Fibroblast of lung (primary cell): ENCODE data around the gene TUBB3. TPM values are rescaled to one million over a fixed set of nuclear protein-coding genes. Genes with fewer than 3 reads are reported as not detected.

Source experiments
- DNase-seq, 2 donors: peaks; one replicate each; pipeline versions ENCODE4 v3.0.0 to v3.0.0-alpha.2; 2010; ENCODE audit warnings: low read depth in 2 of 2
- H2AFZ ChIP-seq: 2 replicates; pipeline ENCODE4 v1.5.1; 2012; ENCODE audit warnings: low read length, control low read depth, inconsistent platforms
- H3K27ac ChIP-seq: 2 replicates; pipeline ENCODE4 v1.5.1; 2011; ENCODE audit warnings: low read length, control low read depth; ENCODE audit not compliant: insufficient read depth
- H3K27me3 ChIP-seq: 2 replicates; pipeline ENCODE4 v1.5.1; 2011; ENCODE audit warnings: mild to moderate bottlenecking, low read length; ENCODE audit not compliant: control insufficient read depth, insufficient read depth
- H3K36me3 ChIP-seq: 2 replicates; pipeline ENCODE4 v1.5.1; 2011; ENCODE audit warnings: low read length; ENCODE audit not compliant: control insufficient read depth, insufficient read depth
- H3K4me1 ChIP-seq: 2 replicates; pipeline ENCODE4 v1.5.1; 2011; ENCODE audit warnings: low read length; ENCODE audit not compliant: control insufficient read depth, insufficient read depth; ENCODE audit errors: extremely low read depth
- H3K4me2 ChIP-seq: 2 replicates; pipeline ENCODE4 v1.5.1; 2011; ENCODE audit warnings: low read length, control low read depth; ENCODE audit not compliant: insufficient read depth; ENCODE audit errors: extremely low read depth
- H3K4me3 ChIP-seq, 4 experiments: fragments of 200-600 bp in 1 of 4; sonication (generic) in 1 of 4; replicated peaks in 1 of 4; 2 replicates each; pipeline ENCODE4 v1.5.1; 2011 to 2016; ENCODE audit warnings: low read length in 4 of 4, low read depth in 3 of 4, mild to moderate bottlenecking in 3 of 4, control low read depth in 2 of 4, inconsistent platforms in 1 of 4, mixed read lengths in 1 of 4; ENCODE audit not compliant: insufficient read depth in 1 of 4; ENCODE audit errors: control extremely low read depth in 1 of 4
- H3K79me2 ChIP-seq: 2 replicates; pipeline ENCODE4 v1.5.1; 2012; ENCODE audit warnings: mild to moderate bottlenecking, low read length, inconsistent platforms; ENCODE audit not compliant: control insufficient read depth, insufficient read depth
- H3K9ac ChIP-seq: 2 replicates; pipeline ENCODE4 v1.5.1; 2011; ENCODE audit warnings: mild to moderate bottlenecking, low read length, control low read depth; ENCODE audit not compliant: insufficient read depth
- H3K9me3 ChIP-seq: 2 replicates; pipeline ENCODE4 v1.5.1; 2012; ENCODE audit warnings: low read depth, low read length; ENCODE audit not compliant: control insufficient read depth, insufficient read depth
- H4K20me1 ChIP-seq: 2 replicates; pipeline ENCODE4 v1.5.1; 2011; ENCODE audit warnings: low read length; ENCODE audit not compliant: control insufficient read depth, insufficient read depth; ENCODE audit errors: extremely low read depth
- EZH2 ChIP-seq: IDR thresholded peaks from 2 replicates; pipeline ENCODE4 v1.5.1; 2012; ENCODE audit warnings: low read length, control low read depth, mild to moderate bottlenecking; ENCODE audit errors: missing control alignments
- polyA plus RNA-seq, 2 donors: library from polyadenylated mRNA; depleted of rRNA in 1 of 2; stranded (reverse) in 1 of 2; unstranded in 1 of 2; fragments of >200 nt; gene quantifications; 2 replicates each; pipeline ENCODE4 v1.2.1, GENCODE V29; 2011 to 2012; ENCODE audit warnings: missing spikeins in 1 of 2
- total RNA-seq: library from RNA; depleted of rRNA; stranded (reverse); fragments of >200 nt; gene quantifications from 2 replicates; pipeline ENCODE4 v1.2.1, GENCODE V29; 2014
- TF ChIP-seq, protein P1 (sequence below), 2 donors: IDR thresholded peaks in 1 of 2; conservative IDR thresholded peaks in 1 of 2; 1 replicate in 1 of 2; 2 replicates in 1 of 2; pipeline ENCODE4 v1.5.1; 2011 to 2012; ENCODE audit warnings: low read length in 2 of 2, control low read depth in 1 of 2, inconsistent platforms in 1 of 2, low read depth in 1 of 2, mild to moderate bottlenecking in 1 of 2

Gene TUBB3
- total and polyA plus RNA-seq, 2 donors (not counting 1 experiment from before 2014, with no cell fraction given), result 134 to 294 TPM

- Histone ChIP-seq H3K9ac (no peak overlapping the region), H3K27me3 (no peaks in the 10 kb centered on the region), H3K4me1 (peaks cover 3% of the 10 kb centered on the region), H3K79me2 (peaks cover 5% of the 10 kb centered on the region), H3K4me2 (no peak overlapping the region), H2AFZ (no peak overlapping the region), H3K36me3 (no peaks in the 10 kb centered on the region), H4K20me1 (no peaks in the 10 kb centered on the region), H3K27ac (no peak overlapping the region), H3K4me3 (no peak overlapping the region), H3K9me3 (no peaks in the 10 kb centered on the region)
- no peak for DNase-seq
- TF ChIP-seq, protein P1, sequence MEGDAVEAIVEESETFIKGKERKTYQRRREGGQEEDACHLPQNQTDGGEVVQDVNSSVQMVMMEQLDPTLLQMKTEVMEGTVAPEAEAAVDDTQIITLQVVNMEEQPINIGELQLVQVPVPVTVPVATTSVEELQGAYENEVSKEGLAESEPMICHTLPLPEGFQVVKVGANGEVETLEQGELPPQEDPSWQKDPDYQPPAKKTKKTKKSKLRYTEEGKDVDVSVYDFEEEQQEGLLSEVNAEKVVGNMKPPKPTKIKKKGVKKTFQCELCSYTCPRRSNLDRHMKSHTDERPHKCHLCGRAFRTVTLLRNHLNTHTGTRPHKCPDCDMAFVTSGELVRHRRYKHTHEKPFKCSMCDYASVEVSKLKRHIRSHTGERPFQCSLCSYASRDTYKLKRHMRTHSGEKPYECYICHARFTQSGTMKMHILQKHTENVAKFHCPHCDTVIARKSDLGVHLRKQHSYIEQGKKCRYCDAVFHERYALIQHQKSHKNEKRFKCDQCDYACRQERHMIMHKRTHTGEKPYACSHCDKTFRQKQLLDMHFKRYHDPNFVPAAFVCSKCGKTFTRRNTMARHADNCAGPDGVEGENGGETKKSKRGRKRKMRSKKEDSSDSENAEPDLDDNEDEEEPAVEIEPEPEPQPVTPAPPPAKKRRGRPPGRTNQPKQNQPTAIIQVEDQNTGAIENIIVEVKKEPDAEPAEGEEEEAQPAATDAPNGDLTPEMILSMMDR (conservative IDR thresholded peaks at IDR 0.05 in 1 of 2, IDR thresholded peaks at IDR 0.05 in 1 of 2; ENCODE audit: low read depth in 1 of 2, low read length in 2 of 2), result no peak
- TF ChIP-seq EZH2, result no peak
Measured at GRCh38 chr16:89944773-89945172, 21.6 kb downstream of the TUBB3 start.

DNA sequence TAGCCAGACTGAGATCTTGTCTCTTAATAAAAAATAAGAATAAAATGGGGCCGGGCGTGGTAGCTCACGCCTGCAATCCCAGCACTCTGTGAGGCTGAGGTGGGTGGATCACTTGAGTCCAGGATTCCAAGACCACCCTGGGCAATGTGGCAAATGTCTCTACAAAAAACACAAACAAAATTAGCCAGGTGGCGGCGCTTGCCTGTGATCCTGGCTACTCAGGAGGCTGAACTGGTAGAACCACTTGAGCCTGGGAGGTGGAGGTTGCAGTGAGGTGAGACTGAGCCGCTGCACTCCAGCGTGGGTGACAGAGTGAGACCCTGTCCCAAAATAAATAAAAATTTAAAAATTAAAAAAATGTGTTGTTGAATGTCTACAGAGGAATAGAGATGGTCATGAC is 22.5 kb downstream of the TUBB3 start:
- TF ChIP-seq EZH2, result no peak
- TF ChIP-seq, protein P1 (conservative IDR thresholded peaks at IDR 0.05 in 1 of 2, IDR thresholded peaks at IDR 0.05 in 1 of 2; ENCODE audit: low read depth in 1 of 2, low read length in 2 of 2), result no peak
- no peak for DNase-seq
- Histone ChIP-seq H3K36me3 (no peaks in the 10 kb centered on the region), H3K27me3 (no peaks in the 10 kb centered on the region), H3K9me3 (no peaks in the 10 kb centered on the region), H3K9ac (no peak overlapping the region), H3K4me1 (peaks cover 5% of the 10 kb centered on the region), H3K79me2 (peaks cover 7% of the 10 kb centered on the region), H3K4me2 (no peak overlapping the region), H3K27ac (no peak overlapping the region), H4K20me1 (no peaks in the 10 kb centered on the region), H2AFZ (no peak overlapping the region), H3K4me3 (no peak overlapping the region)

GRCh38 chr16:89946515-89946914 is 23.4 kb downstream of the TUBB3 start:
- H3K79me2 ChIP-seq, result peaks cover 7% of the 10 kb centered on the region
- no peaks in the 10 kb centered on the region for H3K36me3 ChIP-seq
- H3K4me2 ChIP-seq, result no peak overlapping the region
- H3K27ac ChIP-seq, result no peak overlapping the region
- H4K20me1 ChIP-seq, result no peaks in the 10 kb centered on the region
- no peak overlapping the region for H2AFZ ChIP-seq
- no peak for DNase-seq
- no peaks in the 10 kb centered on the region for H3K9me3 ChIP-seq
- no peak overlapping the region for H3K4me3 ChIP-seq
- TF ChIP-seq, protein P1 (conservative IDR thresholded peaks at IDR 0.05 in 1 of 2, IDR thresholded peaks at IDR 0.05 in 1 of 2; ENCODE audit: low read depth in 1 of 2, low read length in 2 of 2), result no peak
- TF ChIP-seq EZH2, result no peak
- H3K4me1 ChIP-seq, result peaks cover 5% of the 10 kb centered on the region
- no peak overlapping the region for H3K9ac ChIP-seq
- no peaks in the 10 kb centered on the region for H3K27me3 ChIP-seq
